Stimulated activated CD8-positive, alpha-beta memory T cell treated with anti-CD3 and anti-CD28 coated beads, Interleukin-4, amount 100 ng/mL, for 4 hours (primary cell): Measurements from ENCODE around the gene SAMSN1.
"Not testable (repeated sequence)": the region's sequence is repeated elsewhere in the genome, so short reads cannot be mapped to it uniquely, and the experiment has no call there.

Experiments used
- DNase-seq, 2 donors: peaks; one replicate each; pipeline ENCODE4 v3.0.0-alpha.2; 2020; ENCODE audit warnings: low read depth in 2 of 2, low spot score in 1 of 2

Gene SAMSN1

DNA sequence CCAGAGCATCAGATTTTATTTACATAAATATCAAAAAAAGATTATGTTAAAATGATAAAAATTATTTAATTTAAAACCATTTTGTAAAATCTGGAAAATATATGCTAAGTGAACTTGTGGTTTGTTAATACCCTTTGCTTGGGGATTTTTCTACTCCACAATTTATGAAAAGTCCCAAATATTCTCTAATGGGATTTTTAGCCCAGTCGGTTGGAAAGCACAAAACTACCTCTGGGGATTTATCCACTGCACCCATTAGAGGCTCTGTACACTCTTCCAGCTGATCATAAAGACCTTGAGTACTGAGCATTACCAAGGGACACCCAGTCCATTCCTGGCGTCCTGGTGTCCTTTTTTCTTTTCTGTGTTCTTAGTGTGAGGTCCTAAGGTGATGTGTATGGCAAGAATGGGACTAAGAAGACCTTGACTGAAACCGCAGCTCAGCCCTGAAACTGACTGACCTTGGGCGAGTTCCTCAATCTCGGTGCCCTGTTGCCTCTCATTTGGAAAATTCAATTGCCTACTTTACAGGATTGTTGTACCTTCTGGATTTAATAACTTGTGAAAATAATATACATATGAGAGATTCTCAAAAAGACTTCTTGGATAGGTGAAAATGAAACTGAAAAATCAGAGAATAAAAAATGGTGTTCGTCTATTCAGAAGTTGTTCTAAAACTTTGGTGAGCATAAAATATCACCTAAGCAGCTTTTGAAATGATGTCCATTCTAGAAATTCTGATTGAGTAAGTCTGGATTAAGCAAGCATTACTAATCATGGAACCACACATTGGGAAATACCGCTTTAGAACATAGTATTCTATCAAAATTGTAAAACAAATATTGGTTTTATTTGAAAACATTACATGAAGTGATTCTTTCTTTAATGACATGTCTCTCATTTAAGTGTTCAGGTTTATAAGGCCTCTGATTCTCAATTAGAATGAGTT is 21.5 kb upstream of the SAMSN1 start:
- DNase-seq = no peak

DNA sequence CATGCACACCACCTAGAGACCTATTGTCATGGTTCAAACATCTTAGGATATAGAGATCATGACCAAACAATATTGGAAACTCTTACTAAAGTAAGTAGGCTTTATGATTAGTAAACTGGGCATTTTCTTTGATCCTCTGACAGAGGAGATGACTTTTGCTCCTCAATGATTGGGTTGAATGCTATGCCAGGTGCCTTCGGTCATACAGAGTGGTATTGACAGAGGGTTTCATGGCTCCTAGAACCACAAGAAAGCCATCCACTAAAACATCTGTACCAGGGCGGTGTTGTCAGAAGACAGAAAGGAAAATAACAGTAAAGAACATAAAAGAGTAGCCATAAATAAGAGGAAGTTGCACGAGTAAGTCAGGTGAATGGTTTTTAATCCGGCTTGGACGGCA is 20.8 kb upstream of the SAMSN1 start:
- DNase-seq = no peak

DNA sequence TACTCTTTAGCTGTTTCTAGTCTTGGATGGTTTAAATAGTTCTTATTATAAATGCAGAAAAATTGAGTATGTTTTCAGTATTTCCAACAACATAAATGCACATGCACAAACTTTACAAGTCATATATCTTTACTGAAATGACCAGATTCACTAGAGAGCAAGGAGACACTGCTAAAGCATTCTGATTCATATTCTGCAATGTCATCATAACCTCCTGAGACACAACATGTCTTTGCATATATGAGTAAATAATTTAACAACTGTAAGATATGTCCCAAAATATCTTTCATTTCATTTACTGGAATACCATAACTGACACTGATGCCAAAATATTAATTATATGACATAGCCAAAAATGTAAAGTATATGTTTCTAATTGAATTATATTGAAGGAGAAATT is 16.8 kb upstream of the SAMSN1 start:
- no peak for DNase-seq

DNA sequence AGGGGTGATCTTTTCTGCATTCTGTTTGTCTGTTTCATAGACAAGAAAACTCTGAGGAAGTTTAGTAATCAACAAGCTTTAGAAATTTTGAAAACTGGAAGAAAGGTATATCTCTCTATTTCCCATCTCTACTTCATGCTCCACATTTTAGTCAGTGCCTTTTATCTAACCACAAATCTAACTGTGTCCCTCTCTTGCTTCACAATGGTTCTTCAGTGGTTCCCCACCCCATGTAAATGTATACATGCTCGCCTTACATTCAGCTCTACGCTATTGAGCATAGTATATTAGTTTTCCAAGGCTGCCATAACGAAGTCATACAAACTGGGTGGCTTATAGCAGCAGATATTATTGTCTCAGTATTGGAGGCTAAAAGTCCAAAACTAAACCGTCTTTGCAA is 14.4 kb upstream of the SAMSN1 start:
- no peak for DNase-seq

DNA sequence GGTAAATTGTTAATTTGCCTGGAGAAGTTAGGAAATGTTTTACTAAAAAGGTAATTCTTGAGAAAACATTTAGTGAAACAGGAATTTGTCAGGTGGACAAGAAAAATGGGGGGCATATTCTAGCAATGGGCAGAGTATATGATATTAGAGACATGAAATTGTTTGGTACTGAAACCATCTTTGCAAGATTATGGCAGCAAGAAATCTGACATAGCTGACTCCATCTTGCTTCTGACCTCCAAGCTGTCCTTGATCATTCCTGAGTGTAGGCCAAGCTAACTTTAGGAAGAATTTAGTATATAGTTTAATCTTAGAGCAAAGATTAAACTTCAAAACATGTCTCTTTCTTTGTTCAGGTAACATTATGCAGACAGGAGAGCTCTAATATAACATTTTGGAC is 14.0 kb upstream of the SAMSN1 start:
- DNase-seq = no peak

DNA sequence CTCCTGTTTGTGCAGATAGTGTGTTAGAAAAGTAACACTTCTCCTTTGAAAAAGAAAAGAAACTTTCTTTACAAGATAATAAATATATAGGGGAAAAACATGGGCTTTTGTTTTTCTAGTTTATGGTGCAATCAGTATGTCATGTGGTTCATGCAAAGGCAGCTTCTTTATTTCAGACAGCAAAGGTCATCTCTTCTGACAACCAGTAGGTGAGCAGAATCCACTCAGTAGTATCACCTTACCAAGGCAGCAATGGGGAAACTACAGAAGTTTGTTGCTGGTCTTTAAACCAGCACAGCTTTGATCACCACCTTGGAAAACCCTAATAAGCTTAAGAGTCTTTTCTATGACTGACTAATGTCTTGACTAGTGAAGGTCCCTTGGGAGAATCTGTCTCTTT is 13.0 kb upstream of the SAMSN1 start:
- DNase-seq = no peak

DNA sequence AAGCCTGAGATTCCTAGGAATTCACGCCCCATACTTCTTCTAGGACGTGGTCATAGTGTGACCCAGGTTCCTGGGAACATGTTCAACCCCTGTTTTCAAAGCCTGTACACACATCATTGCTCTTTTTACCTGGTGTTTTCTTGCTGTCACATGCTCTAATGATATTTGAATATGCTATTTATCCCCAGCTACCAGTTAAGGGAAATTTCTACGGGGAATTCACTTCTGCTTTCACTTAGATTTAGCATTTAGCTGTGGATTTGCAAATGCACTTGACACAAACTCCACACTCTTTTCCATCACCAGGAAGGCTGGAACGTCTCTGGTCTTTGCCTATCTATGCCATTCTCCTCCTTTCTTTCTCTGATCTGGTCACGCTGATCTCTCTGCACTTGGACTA is 11.3 kb upstream of the SAMSN1 start:
- DNase-seq = no peak

DNA sequence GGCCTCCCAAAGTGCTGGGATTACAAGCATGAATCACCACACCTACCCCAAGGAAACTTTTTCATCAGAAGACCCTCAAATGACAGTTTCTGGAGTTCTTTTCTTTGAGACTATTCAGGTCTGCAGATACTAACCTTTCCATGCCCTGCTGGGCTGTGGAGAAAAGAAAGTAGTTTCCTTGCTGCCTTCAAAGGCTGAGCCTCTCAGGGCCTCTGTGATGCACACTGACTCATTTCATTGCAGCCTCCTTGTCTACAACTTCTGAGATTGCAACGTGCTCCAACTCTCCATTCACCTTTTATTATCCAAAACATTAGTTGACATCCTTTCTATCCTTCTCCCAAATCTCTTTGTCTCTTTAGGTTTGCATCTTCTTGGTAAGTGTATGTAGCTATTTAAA is 8.8 kb upstream of the SAMSN1 start:
- no peak for DNase-seq

DNA sequence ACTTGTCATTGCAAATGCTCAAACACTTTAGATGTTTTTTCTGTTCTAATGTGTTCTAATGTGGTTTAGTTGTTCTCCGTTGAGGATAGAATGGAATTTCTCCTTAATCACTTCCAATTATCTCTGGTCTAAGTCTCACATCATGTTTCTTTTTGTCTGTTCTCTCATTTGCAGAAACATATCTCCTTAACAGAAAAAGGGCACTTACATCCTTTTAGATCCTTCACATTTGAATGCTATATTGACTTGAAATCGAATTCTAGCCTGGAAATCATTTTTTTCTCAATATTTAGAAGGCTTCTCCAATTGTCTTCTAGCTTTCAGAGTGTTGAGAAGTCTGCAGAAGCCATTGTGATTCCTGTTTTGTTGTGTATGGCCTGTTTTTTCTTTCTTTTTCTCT is 7.3 kb upstream of the SAMSN1 start:
- no peak for DNase-seq

DNA sequence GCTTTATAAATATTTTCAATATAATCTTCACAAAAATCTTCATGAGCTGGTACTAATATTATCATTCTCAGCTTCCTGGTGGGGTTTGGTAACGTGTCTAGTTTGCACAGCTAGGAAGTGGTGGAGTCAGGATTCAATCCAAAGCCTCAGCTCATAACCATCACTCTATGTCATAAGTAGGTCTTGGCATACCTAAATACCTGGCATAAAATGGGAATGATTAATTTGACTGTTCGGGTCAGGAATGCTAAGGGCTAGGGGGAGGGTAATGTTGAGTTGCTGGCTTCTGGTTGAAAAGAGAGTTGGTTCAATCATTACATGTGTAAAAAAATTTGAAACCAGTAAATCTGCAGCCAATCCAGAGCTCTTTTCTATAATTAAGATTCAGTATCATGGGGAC is 5.6 kb upstream of the SAMSN1 start:
- no peak for DNase-seq

DNA sequence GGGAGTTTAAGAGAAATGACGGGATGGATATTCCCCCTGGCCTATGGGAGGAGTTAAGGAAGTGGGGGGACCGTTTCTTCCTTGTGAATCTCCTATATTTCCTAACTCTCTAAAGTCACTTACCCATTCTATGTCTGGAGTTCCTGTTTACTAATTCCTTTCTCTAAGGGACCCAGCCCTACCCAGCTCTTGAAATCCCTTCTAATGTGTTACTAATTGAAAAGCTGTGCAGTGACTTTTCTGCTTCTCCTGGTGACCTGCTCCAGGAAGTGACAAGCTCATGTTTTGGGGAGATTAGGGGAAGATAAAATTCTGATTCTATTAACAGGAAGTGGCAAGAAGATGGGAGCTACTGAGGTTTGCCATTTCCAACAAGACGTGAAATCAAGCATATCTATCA is 4.0 kb upstream of the SAMSN1 start:
- no peak for DNase-seq

DNA sequence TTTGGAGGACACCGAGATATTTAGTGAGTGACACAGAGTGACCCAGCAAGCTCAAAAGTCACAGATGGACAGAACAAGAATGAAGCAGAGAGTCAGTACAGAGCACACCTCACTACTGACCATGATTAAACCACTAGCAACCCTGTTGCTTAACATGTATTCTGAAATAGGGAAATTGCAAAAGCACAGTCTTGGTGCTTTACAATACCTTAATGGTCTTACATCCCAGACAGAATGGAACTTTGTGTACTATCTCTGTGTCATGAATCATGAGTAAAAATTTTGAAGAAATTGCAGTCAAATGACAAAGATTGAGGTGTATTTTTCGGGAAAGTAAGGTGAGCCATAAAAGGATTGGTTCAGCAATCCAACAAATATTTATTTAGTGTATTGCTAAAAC is 2.7 kb upstream of the SAMSN1 start:
- no peak for DNase-seq

DNA sequence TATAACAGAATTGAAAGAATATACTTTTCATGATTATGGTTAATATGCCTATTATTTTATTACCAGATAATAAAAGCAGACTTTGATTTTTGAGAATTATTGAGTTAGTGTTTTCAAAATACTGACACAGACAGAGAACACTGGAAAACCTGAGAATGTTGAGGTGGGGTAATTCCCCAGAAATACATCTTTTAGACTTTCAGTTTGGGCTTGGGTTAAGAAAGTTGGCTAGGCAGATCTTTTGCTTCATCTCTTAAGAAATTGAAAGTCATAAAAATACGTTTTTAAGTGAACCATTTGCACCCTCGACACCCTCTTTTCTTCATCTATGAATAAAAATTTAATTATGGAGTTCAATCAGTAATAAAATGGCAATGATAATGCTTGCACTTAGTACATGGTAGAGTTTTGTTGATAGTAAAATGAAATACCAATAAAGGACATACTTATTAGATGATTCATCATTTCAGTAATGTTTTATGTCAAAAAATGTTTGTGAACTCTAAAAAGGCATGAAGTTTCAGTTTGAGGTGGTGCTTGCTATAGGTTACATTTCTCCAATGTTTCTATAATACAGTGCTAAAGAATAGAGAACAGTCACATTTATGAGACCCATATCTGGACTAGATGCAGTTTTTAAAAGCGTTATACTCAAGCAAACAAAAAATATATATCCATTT is 1.9 kb upstream of the SAMSN1 start:
- no peak for DNase-seq

DNA sequence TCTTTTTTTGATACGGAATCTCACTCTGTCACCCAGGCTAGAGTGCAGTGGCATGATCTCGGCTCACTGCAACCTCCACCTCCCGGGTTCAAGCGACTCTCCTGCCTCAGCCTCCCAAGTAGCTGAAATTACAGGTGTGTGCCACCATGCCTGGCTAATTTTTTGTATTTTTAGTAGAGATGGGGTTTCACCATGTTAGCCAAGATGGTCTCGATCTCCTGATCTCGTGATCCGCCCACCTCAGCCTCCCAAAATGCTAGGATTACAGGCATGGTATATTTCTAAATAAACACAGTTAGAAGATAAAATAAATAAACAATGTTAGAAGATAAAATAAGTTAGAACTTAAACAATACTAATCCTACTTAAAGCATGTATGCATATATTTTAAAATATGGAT is 604 bp upstream of the SAMSN1 start:
- DNase-seq = not testable (repeated sequence)

DNA sequence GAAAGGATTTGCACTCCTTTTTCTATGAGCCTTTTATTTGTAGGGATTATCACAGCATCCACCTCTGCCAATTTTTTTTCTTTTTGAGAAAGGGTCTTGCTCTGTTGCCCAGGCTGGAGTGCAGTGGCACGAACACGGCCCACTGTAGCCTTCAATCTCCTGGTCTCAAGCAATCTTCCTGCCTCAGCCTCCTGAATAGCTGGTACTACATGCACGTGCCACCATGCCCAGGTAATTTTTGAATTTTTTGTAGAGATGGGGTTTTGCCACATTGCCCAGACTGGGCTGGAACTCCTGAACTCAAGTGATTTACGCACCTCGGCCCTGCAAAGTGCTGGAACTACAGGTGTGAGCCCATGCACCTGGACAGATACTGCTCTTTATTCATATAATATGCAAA is 2.1 kb downstream of the SAMSN1 start:
- no peak for DNase-seq

DNA sequence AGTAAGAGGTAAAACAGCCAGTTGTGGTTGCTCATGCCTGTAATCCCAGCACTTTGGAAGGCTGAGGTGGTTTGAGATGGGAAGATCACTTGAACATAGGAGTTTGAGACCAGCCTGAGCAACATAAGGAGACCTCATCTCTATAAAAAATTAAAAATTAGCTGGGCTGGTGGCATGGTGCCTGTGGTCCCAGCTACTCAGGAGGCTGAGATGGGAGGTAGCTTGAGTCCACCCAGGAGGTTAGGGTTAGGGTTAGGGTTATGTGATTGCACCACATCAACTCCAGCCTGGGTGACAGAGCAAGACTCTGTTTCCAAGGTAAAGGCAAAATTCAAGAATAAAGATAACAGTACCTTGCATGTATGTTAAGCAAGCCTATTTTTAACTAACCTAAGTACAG is 3.5 kb downstream of the SAMSN1 start:
- DNase-seq = no peak

DNA sequence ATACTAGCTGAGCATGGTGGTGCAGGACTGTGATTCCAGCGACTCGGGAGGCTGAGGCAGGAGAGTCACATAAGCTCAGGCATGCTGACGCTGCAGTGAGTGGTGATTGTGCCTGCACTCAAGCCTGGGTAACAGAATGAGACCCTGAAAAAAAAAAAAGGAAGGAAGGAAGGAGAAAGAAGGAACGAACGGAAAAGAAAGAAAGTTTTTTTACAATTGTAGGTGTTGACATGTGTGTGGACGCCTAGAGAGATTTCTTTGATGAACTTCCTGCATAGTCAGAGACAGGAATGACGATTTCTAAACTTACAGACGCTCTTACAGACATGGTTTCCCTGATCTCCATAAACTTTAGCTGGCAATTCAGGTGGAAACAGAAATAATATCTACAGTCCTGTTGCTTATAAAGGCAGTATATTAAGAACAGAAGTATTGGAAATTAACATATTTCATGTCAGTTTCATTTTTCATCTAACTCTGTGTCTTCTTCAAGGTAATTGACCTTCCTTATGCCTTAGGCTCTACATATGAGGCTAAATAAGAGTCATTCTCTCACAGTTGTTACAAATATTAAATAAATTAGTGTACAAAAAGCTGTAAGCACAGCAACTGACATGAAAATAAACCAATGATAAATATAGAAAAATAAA is 4.1 kb downstream of the SAMSN1 start:
- no peak for DNase-seq

DNA sequence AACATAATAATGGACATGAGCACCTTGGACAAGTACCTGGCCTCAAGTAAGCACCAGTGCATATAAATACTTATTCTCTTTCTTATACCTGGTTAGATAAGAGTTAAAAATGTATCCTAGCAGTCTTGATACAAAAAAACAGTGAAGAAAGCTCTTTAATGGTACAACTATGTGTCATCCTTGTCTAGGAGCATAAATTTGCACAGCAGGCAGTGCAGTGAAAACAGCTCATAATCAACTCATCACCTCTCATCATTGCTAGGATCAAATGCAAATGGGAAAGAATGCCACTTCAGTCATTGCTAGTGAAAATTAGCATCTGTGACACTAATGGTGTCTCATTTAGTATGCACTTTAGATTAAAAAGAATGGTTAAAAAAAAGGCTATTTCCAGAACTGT is 7.6 kb downstream of the SAMSN1 start:
- no peak for DNase-seq

DNA sequence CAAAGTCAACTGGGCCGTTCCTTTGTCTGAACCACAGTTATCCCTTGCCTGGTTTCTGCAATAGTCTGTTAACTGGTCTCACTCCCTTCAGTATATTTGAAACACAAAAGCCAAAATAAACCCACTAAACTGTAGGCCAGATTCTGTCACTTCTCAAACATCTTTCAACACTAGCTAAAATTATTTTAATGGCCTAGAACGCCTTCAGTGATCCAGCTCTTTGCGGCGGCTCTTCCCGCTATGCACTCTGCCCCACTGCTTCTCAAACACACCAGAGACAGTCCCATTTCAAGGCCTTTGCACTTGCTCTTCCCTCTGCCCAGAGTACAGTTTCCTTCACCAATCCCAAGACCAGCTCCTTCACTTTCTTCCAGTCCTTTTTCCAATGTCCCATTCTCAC is 9.2 kb downstream of the SAMSN1 start:
- DNase-seq = no peak

DNA sequence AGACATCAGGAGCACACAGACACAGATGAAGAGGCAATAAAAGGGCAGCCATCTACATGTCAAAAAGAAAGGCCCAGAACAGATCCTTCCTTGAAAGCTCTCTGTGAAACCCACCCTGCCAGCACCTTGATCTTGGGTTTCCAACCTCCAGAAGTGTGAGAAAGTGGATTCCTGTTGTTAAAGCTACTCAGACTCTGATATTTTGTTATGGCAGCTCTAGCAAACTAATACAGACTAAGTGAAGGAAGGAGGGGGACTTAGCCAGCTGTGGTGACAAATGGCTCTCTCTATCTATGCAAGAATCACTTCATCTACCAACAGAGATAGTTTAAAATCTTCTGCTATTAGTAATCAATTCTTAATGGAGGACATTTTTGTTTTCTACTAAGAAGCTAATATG is 10.4 kb downstream of the SAMSN1 start:
- no peak for DNase-seq

DNA sequence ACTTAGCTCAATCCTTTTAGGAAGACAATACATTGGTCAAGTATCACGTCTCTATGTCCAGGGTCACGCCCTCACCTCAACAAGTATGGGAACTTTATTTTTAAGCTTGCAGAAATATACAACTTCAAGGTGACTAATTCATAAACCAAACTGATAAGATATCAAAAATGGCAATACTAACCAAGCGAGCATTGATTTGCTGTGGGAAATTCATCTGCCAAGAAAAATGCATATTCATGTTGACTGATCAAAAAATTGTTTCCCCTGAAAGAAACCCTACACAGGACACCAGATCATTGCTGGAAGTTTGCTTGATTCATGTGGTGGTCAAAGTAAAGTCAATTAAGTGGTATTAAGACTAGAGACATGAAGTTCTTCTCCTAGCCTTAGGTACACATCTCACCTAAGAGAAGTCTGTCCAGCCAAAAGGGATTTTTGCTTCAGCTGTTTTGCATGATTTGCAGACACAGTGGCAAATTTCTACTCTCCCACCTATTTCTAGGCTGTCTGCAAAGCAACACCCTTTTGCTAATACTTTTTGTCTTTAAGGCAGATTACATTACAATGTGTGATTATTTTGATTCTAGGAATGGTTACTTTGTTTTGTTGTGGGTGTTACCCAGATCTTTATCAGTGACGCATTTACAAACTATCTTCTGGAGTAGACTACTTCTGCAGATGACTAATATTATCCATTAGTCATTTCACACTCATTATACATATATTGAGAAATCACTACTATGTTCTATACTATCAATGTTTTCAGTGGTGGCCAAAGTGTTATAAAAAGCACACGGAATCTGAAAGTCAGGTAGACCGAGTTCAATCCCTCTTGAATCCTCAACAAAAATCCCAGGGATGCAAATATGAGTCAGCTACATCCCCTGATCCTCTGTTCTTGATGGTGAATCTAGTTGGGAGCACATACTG is 12.4 kb downstream of the SAMSN1 start:
- DNase-seq = no peak
